Duodenal mucosa (tissue), 2 donors: Measurements from ENCODE around the gene ANKRD11.

ENCODE experiments used
- H3K27ac ChIP-seq: one replicate; pipeline ENCODE4 v1.7.0; 2013; ENCODE audit warnings: low read depth, low read length
- H3K27me3 ChIP-seq, 2 donors: one replicate each; pipeline ENCODE4 v1.7.0; 2013; ENCODE audit warnings: low read length in 2 of 2, control low read depth in 1 of 2; ENCODE audit not compliant: insufficient read depth in 2 of 2, control insufficient read depth in 1 of 2
- H3K36me3 ChIP-seq, 2 donors: one replicate each; pipeline ENCODE4 v1.7.0; 2013; ENCODE audit warnings: low read length in 2 of 2, control low read depth in 1 of 2; ENCODE audit not compliant: insufficient read depth in 2 of 2, control insufficient read depth in 1 of 2
- H3K4me1 ChIP-seq, 2 donors: one replicate each; pipeline ENCODE4 v1.7.0; 2013; ENCODE audit warnings: low read length in 2 of 2, control low read depth in 1 of 2; ENCODE audit not compliant: insufficient read depth in 2 of 2, control insufficient read depth in 1 of 2
- H3K4me3 ChIP-seq, 2 donors: one replicate each; pipeline ENCODE4 v1.7.0; 2013; ENCODE audit warnings: low read length in 2 of 2, low read depth in 1 of 2
- H3K9ac ChIP-seq, 2 donors: one replicate each; pipeline ENCODE4 v1.7.0; 2013; ENCODE audit warnings: low read length in 2 of 2, low read depth in 1 of 2
- H3K9me3 ChIP-seq, 2 donors: one replicate each; pipeline ENCODE4 v1.7.0; 2013; ENCODE audit warnings: low read length in 2 of 2, control low read depth in 1 of 2; ENCODE audit not compliant: control insufficient read depth in 1 of 2

ANKRD11 gene

GRCh38 chr16:89401641-89402445 lies 88.5 kb downstream of the ANKRD11 start:
- Histone ChIP-seq H3K9me3 (no peaks in the 10 kb centered on the region), H3K4me3 (no peak overlapping the region), H3K9ac (no peak overlapping the region), H3K27me3 (no peaks in the 10 kb centered on the region), H3K27ac (no peak overlapping the region), H3K36me3 (peaks cover 0 to 15% of the 10 kb centered on the region in 2 donors), H3K4me1 (peaks cover 15 to 19% of the 10 kb centered on the region in 2 donors)

- no peak overlapping the region for H3K9ac ChIP-seq
Observed at GRCh38 chr16:89401205-89401604, 89.2 kb downstream of the ANKRD11 start.

GRCh38 chr16:89400740-89401139 lies 89.6 kb downstream of the ANKRD11 start:
- no peak overlapping the region for H3K9ac ChIP-seq
- no peak overlapping the region for H3K4me3 ChIP-seq
- H3K27me3 ChIP-seq = no peaks in the 10 kb centered on the region
- peaks cover 13 to 17% of the 10 kb centered on the region in 2 donors for H3K4me1 ChIP-seq
- H3K27ac ChIP-seq = no peak overlapping the region
- peaks cover 0 to 15% of the 10 kb centered on the region in 2 donors for H3K36me3 ChIP-seq
- no peaks in the 10 kb centered on the region for H3K9me3 ChIP-seq

More at GRCh38 chr16:89401205-89401604, 89.2 kb downstream of the ANKRD11 start:
- Histone ChIP-seq H3K36me3 (peaks cover 0 to 15% of the 10 kb centered on the region in 2 donors), H3K27me3 (no peaks in the 10 kb centered on the region), H3K9me3 (no peaks in the 10 kb centered on the region), H3K27ac (no peak overlapping the region), H3K4me3 (no peak overlapping the region), H3K4me1 (peaks cover 12 to 16% of the 10 kb centered on the region in 2 donors)

GRCh38 chr16:89398924-89399323 lies 91.4 kb downstream of the ANKRD11 start:
- Histone ChIP-seq H3K9ac (no peak overlapping the region), H3K27me3 (no peaks in the 10 kb centered on the region), H3K36me3 (peaks cover 0 to 15% of the 10 kb centered on the region in 2 donors), H3K4me3 (no peak overlapping the region), H3K9me3 (no peaks in the 10 kb centered on the region), H3K27ac (no peak overlapping the region), H3K4me1 (peaks cover 21 to 27% of the 10 kb centered on the region in 2 donors)

GRCh38 chr16:89397331-89397861 lies 93.0 kb downstream of the ANKRD11 start:
- Histone ChIP-seq H3K27ac (no peak overlapping the region), H3K9ac (no peak overlapping the region), H3K4me1 (peaks cover 21 to 24% of the 10 kb centered on the region in 2 donors)

GRCh38 chr16:89396156-89396555 lies 94.2 kb downstream of the ANKRD11 start:
- Histone ChIP-seq H3K27ac (no peak overlapping the region), H3K36me3 (peaks cover 0 to 17% of the 10 kb centered on the region in 2 donors)

More at GRCh38 chr16:89397331-89397861, 93.0 kb downstream of the ANKRD11 start:
- H3K4me3 ChIP-seq = no peak overlapping the region
- no peaks in the 10 kb centered on the region for H3K27me3 ChIP-seq
- H3K36me3 ChIP-seq = peaks cover 0 to 14% of the 10 kb centered on the region in 2 donors
- H3K9me3 ChIP-seq = no peaks in the 10 kb centered on the region

GRCh38 chr16:89395150-89396142 lies 94.9 kb downstream of the ANKRD11 start:
- H3K27me3 ChIP-seq = no peaks in the 10 kb centered on the region
- peak overlapping the region in 1 of 2 donors; percentile 38 for H3K9ac ChIP-seq
- no peak overlapping the region for H3K27ac ChIP-seq
- H3K4me3 ChIP-seq = peak overlapping the region in 1 of 2 donors; percentile 23
- peaks cover 21 to 24% of the 10 kb centered on the region in 2 donors for H3K4me1 ChIP-seq
- H3K9me3 ChIP-seq = no peaks in the 10 kb centered on the region
- peaks cover 0 to 17% of the 10 kb centered on the region in 2 donors for H3K36me3 ChIP-seq

More at GRCh38 chr16:89396156-89396555, 94.2 kb downstream of the ANKRD11 start:
- peaks cover 21 to 24% of the 10 kb centered on the region in 2 donors for H3K4me1 ChIP-seq
- no peaks in the 10 kb centered on the region for H3K27me3 ChIP-seq
- H3K9me3 ChIP-seq = no peaks in the 10 kb centered on the region
- H3K9ac ChIP-seq = no peak overlapping the region
- no peak overlapping the region for H3K4me3 ChIP-seq

- H3K27ac ChIP-seq = no peak overlapping the region
Observed at GRCh38 chr16:89393738-89394406, 96.5 kb downstream of the ANKRD11 start.

GRCh38 chr16:89392881-89393737 lies 97.3 kb downstream of the ANKRD11 start:
- Histone ChIP-seq H3K4me3 (no peak overlapping the region), H3K9me3 (no peaks in the 10 kb centered on the region), H3K36me3 (peaks cover 0 to 14% of the 10 kb centered on the region in 2 donors), H3K9ac (no peak overlapping the region), H3K27me3 (no peaks in the 10 kb centered on the region), H3K27ac (no peak overlapping the region), H3K4me1 (peaks cover 21 to 24% of the 10 kb centered on the region in 2 donors)

More at GRCh38 chr16:89393738-89394406, 96.5 kb downstream of the ANKRD11 start:
- H3K9ac ChIP-seq = no peak overlapping the region
- no peaks in the 10 kb centered on the region for H3K9me3 ChIP-seq
- no peak overlapping the region for H3K4me3 ChIP-seq
- no peaks in the 10 kb centered on the region for H3K27me3 ChIP-seq
- H3K4me1 ChIP-seq = peaks cover 21 to 24% of the 10 kb centered on the region in 2 donors
- H3K36me3 ChIP-seq = peaks cover 0 to 14% of the 10 kb centered on the region in 2 donors
